HG03558 (cell line): ENCODE results near the gene DNAJC17.

ENCODE experiments used
- ATAC-seq: cut with Tn5 transposase; IDR thresholded peaks from one replicate; pipeline ENCODE4 v1.9.1; 2021; ENCODE audit warnings: moderate number of reproducible peaks; ENCODE audit not compliant: unreplicated experiment; ENCODE audit errors: extremely low read depth

The DNAJC17 gene

DNA sequence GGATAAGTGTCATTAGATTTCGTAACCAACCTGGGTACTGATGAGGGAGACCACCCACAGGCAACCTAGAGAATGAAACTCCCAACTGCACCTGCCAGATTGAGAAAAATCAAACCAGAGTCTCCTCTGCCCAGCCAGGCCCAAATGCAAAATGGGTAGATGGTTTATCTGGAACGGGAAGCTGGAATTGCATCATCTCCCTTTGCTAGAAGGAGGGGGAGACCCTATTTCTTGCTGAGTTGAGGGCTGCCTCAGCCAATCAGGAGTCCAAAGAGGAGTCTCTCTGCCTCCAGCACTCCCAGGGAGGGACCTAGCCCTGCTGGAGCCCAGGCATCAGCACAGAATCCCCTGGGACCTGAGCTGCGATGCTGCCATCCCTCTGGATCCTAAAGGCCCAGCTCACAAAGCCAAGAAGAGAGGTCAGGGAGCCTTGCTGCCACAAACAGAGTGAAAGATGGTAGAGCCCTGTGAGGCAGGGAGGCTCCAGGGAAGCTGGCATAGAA, 60.3 kb downstream of the DNAJC17 start:
- no peak for ATAC-seq

GRCh38 chr15:40744815-40745152, 62.5 kb downstream of the DNAJC17 start:
- no peak for ATAC-seq

- ATAC-seq, result no peak
Measured at GRCh38 chr15:40743921-40744814, 63.1 kb downstream of the DNAJC17 start.

GRCh38 chr15:40743485-40743901, 63.8 kb downstream of the DNAJC17 start:
- ATAC-seq, result no peak

- ATAC-seq, result no peak
Measured at GRCh38 chr15:40739854-40740253, 67.4 kb downstream of the DNAJC17 start.

GRCh38 chr15:40739047-40739446, 68.2 kb downstream of the DNAJC17 start:
- no peak for ATAC-seq

DNA sequence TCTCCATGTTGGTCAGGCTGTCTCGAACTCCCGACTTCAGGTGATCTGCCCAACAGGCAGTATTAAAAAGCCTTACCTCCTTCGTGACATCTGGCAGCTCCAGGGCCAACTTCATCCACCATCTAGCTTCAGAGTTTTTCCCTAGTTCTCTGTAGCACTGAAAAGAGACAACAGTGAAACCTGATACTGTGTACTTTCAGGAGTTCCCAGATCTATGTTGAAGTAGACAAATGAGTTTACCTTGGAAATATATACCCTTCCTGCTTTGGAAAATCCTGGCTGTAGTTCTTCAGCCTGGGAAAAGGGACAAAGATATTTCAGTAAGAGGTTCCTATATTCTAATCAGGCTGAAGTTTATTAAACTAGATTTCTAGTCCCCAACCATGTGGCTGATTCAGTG, 70.2 kb downstream of the DNAJC17 start:
- no peak for ATAC-seq

DNA sequence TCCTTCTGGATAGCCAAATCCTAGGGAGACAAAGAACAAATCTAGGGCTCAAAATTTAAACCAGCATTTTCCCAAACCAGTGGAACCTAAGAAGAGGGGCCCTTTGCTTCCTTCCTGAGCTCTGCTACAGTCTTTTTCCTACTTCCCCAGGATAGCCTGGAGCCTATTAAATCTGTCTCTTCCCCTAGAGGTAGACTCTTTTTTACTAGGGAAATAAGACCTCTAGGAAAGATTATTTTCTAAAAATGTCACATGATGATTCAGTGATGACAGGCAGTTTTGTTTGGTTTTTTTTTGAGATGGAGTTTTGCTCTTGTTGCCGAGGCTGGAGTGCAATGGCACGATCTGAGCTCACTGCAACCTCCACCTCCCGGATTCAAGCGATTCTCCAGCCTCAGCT, 70.7 kb downstream of the DNAJC17 start:
- no peak for ATAC-seq

- ATAC-seq, result no peak
Measured at GRCh38 chr15:40731034-40731433, 76.2 kb downstream of the DNAJC17 start.

GRCh38 chr15:40723919-40724318, 83.4 kb downstream of the DNAJC17 start:
- ATAC-seq, result no peak

DNA sequence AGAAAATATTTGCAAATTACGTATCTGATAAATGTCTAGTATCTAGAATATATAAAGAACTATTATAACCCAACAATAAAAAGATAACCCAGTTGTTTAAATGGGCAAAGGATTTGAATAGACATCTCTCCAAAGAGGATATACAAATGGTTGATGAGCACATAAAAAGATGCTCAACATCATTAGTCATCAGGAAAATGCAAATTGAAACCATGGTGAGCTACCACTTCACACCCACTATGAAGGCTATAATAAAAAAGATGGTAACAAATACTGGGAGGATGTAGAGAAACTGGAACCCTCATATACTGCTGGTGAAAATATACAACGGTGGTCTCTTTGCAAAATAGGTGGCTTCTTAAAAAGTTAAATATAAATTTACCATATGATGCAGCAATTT, 84.3 kb downstream of the DNAJC17 start:
- ATAC-seq, result no peak

DNA sequence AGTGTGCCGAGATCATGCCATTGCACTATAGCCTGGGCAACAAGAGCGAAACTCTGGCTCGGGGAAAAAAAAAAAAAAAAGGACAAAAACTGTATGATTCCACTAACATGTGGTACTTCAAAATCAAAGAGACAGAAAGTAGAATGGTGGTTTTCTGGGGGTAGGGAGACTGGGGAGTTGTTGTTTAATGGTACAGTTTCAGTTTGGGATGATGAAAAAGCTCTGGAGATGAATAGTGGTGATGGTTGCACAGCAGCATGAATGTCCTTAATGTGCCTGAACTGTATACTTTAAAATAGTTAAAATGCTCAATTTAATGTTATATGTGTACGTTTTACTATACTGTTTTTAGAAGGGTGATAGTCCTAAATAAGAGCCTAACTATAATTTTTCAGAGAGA, 84.9 kb downstream of the DNAJC17 start:
- no peak for ATAC-seq

- no peak for ATAC-seq
Measured at GRCh38 chr15:40721701-40722100, 85.6 kb downstream of the DNAJC17 start.

- ATAC-seq, result no peak
Measured at GRCh38 chr15:40716165-40716564, 91.1 kb downstream of the DNAJC17 start.
